Activated CD8-positive, alpha-beta memory T cell treated with anti-CD3 and anti-CD28 coated beads, Interleukin-2, amount 50 U/mL, for 4 hours (primary cell): ENCODE results near the gene RER1.

Experiments used
- DNase-seq: peaks from one replicate; pipeline ENCODE4 v3.0.0-alpha.2; 2020

RER1 gene

GRCh38 chr1:2376931-2377672 is 14.5 kb upstream of the RER1 start:
- peak; percentile 6 for DNase-seq

- peak; percentile 13 for DNase-seq
Observed at GRCh38 chr1:2377751-2378440, 13.7 kb upstream of the RER1 start.

- DNase-seq, result peak; percentile 14
Observed at GRCh38 chr1:2378441-2378851, 13.2 kb upstream of the RER1 start.

- DNase-seq, result peak; percentile 9
Observed at GRCh38 chr1:2378956-2379732, 12.5 kb upstream of the RER1 start.

GRCh38 chr1:2379733-2380404 is 11.8 kb upstream of the RER1 start:
- DNase-seq, result peak; percentile 9

- DNase-seq, result peak; percentile 14
Observed at GRCh38 chr1:2380816-2381591, 10.6 kb upstream of the RER1 start.

GRCh38 chr1:2381741-2382620 is 9.7 kb upstream of the RER1 start:
- peak; percentile 81 for DNase-seq

- peak; percentile 33 for DNase-seq
Observed at GRCh38 chr1:2382621-2383361, 8.8 kb upstream of the RER1 start.

GRCh38 chr1:2383576-2383975 is 8.1 kb upstream of the RER1 start:
- DNase-seq, result peak; percentile 9

GRCh38 chr1:2384130-2384860 is 7.3 kb upstream of the RER1 start:
- DNase-seq, result peak; percentile 8

- peak; percentile 14 for DNase-seq
Observed at GRCh38 chr1:2384941-2385481, 6.6 kb upstream of the RER1 start.

GRCh38 chr1:2385606-2386280 is 5.9 kb upstream of the RER1 start:
- peak; percentile 9 for DNase-seq

GRCh38 chr1:2386636-2387611 is 4.7 kb upstream of the RER1 start:
- DNase-seq, result peak; percentile 8

GRCh38 chr1:2388004-2388913 is 3.4 kb upstream of the RER1 start:
- peak; percentile 6 for DNase-seq

- DNase-seq, result no peak
Observed at GRCh38 chr1:2389644-2390043, 2.0 kb upstream of the RER1 start.

GRCh38 chr1:2391931-2392509 is 379 bp downstream of the RER1 start:
- no peak for DNase-seq
